ENCODE results near the gene RASA3.

RASA3 gene

DNA sequence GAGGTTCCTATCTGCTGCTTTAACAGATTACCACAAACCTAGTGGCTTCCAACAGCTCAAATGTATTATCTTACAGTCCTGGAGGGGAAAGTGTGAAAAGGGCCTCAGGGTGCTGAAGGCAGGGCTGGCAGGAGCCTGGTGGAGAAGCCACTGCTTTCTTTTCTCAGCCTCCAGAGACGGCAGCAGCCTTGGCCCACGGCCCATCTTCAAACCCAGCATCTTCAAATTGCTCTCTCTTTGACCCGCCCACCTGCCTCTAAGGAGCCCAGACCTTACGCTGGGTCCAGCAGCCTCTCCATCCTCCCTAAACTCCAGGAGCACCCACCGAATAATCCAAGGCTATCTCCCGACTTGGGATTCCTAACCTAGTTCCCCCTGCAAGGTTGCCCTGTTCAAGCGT is 194.2 kb downstream of the RASA3 start:
- TF ChIP-seq, protein P1, sequence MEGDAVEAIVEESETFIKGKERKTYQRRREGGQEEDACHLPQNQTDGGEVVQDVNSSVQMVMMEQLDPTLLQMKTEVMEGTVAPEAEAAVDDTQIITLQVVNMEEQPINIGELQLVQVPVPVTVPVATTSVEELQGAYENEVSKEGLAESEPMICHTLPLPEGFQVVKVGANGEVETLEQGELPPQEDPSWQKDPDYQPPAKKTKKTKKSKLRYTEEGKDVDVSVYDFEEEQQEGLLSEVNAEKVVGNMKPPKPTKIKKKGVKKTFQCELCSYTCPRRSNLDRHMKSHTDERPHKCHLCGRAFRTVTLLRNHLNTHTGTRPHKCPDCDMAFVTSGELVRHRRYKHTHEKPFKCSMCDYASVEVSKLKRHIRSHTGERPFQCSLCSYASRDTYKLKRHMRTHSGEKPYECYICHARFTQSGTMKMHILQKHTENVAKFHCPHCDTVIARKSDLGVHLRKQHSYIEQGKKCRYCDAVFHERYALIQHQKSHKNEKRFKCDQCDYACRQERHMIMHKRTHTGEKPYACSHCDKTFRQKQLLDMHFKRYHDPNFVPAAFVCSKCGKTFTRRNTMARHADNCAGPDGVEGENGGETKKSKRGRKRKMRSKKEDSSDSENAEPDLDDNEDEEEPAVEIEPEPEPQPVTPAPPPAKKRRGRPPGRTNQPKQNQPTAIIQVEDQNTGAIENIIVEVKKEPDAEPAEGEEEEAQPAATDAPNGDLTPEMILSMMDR (IDR thresholded peaks at IDR 0.05; ENCODE audit: low read length, missing control alignments), result no peak

DNA sequence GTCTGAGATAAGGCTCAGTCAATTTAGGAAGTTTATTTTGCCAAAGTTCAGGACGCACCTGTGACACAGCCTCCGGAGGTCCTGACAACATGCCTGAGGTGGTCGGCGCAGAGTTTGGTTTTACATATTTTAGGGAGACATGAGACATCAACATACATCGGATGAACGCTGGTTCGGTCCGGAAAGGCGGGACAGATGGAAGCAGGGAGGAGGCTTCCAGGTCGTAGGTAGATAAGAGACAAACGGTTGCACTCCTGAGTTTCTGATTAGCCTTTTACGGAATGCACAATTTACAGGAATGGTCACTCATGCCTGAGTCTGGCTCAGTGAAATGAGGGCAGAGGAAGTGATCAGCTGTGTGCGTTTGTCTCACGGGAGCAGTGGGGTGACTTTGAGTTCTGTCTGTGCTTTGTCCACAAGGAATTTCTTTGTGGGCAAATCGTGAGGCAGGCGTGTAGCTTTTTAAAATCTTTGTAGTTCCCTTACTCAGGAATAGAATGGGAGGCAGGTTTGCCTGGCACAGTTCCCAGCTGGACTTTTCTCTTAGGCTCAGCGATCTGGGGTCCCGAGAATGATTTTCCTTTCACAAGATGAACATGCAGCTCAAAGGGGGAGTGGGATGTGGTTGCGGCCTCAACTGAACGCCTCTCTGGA is 194.8 kb downstream of the RASA3 start:
- TF ChIP-seq, protein P1 (IDR thresholded peaks at IDR 0.05; ENCODE audit: low read length, missing control alignments), result no peak
- DNase-seq (ENCODE audit: low read depth), result no peak
- H3K4me3 ChIP-seq (replicated peaks; ENCODE audit: low read depth, low read length), result no peak overlapping the region

More for the DNA sequence above, 194.2 kb downstream of the RASA3 start:
- DNase-seq (ENCODE audit: low read depth), result no peak
- no peak overlapping the region for H3K4me3 ChIP-seq (replicated peaks; ENCODE audit: low read depth, low read length)

- DNase-seq (ENCODE audit: low read depth), result no peak
- TF ChIP-seq, protein P1 (IDR thresholded peaks at IDR 0.05; ENCODE audit: low read length, missing control alignments), result no peak
- no peak overlapping the region for H3K4me3 ChIP-seq (replicated peaks; ENCODE audit: low read depth, low read length)
Measured at GRCh38 chr13:113937073-113937472, 195.3 kb downstream of the RASA3 start.

DNA sequence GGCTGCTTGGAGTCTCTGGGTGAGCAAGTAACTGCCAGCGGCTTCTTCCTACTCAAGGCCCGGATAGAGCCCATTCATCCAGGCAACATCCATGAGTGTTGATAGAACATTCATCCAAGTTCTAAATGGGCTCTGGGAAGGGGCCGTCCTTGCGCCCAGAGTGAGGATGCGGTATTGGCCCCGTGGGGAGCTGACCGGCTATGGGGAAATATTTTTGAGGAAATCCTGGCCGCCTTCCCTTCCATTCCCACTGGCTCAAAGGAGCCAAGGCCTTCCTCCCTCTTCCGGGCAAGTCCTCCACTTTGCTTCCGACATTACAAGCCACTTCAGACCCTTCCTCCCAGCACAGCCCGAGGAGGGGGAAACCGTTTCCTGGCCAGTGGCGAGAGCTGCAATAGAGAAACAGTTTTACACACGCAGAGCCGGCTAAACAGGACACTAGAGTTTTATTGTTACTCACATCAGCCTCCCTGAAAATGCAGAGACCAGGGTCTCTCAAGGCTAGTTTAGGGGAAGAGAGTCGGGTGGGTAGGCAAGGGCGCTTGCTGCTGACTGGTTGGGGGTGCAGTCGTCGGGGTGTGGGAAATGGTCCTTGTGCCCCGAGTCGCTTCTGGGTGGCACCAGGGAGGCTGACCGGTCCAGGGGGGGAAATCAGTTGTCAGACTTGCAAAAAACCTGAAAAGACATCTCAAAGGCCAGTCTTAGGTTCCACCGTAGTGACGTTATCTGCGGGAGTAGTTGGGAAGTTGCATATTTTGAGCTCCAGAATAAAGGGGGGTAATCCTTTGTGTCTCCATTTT is 196.1 kb downstream of the RASA3 start:
- TF ChIP-seq, protein P1 (IDR thresholded peaks at IDR 0.05; ENCODE audit: low read length, missing control alignments), result no peak
- DNase-seq (ENCODE audit: low read depth), result no peak
- H3K4me3 ChIP-seq (replicated peaks; ENCODE audit: low read depth, low read length), result no peak overlapping the region

- TF ChIP-seq, protein P1 (IDR thresholded peaks at IDR 0.05; ENCODE audit: low read length, missing control alignments), result no peak
Measured at GRCh38 chr13:113935001-113935844, 197.2 kb downstream of the RASA3 start.

GRCh38 chr13:113934576-113934975 is 197.8 kb downstream of the RASA3 start:
- no peak overlapping the region for H3K4me3 ChIP-seq (replicated peaks; ENCODE audit: low read depth, low read length)
- TF ChIP-seq, protein P1 (IDR thresholded peaks at IDR 0.05; ENCODE audit: low read length, missing control alignments), result no peak
- no peak for DNase-seq (ENCODE audit: low read depth)

More at GRCh38 chr13:113935001-113935844, 197.2 kb downstream of the RASA3 start:
- H3K4me3 ChIP-seq (replicated peaks; ENCODE audit: low read depth, low read length), result no peak overlapping the region
- DNase-seq (ENCODE audit: low read depth), result no peak
